Activated CD8-positive, alpha-beta memory T cell treated with anti-CD3 and anti-CD28 coated beads, Interleukin-2, amount 50 U/mL, for 4 hours (primary cell): ENCODE results near the gene NEK9.
"Not testable (repeated sequence)": the region's sequence is repeated elsewhere in the genome, so short reads cannot be mapped to it uniquely, and the experiment has no call there.

Experiments
- DNase-seq: peaks from one replicate; pipeline ENCODE4 v3.0.0-alpha.2; 2020

The NEK9 gene

GRCh38 chr14:75098682-75099081 lies 28.2 kb downstream of the NEK9 start:
- no peak for DNase-seq

DNA sequence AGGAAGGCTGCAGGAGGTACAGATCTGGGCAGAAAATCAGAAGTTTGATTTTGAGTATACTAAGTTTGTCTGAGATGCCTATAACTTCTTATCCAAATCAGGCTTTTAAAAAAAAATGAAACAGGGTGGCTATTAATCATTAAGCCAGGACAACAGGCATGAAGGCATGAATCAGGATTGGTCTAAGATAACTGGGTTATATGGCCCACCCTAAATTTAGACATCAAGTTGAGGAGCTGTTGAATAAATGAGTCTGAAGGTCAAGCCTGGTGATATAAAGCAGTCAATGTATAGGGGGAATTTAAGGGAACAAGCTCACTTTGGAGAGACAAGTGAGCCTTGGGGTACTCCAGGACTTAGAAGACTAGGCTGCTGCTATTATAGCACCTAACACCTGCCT lies 28.6 kb downstream of the NEK9 start:
- no peak for DNase-seq

GRCh38 chr14:75096959-75097358 lies 29.9 kb downstream of the NEK9 start:
- DNase-seq, result no peak

DNA sequence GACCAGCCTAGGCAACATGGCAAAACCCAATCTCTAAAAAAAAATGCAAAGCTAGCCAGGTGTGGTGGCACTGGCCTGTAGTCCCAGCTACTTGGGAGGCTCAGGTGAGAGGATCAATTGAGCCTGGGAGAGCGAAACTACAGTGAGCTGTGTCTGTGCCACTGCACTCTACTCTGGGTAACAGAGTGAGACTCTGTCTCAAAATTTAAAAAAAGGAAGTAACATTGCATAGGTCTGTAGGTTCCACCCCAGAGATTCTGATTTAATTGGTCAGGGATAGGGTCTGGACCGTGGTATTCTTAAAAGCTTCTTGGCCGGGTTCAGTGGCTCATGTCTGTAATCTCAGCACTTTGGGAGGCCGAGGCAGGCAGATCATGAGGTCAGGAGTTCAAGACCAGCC lies 31.2 kb downstream of the NEK9 start:
- DNase-seq, result no peak

- no peak for DNase-seq
These were observed 32.0 kb downstream of the NEK9 start for GRCh38 chr14:75094896-75095295.

- no peak for DNase-seq
These were observed 34.1 kb downstream of the NEK9 start for GRCh38 chr14:75092698-75093097.

GRCh38 chr14:75091251-75091650 lies 35.6 kb downstream of the NEK9 start:
- DNase-seq, result no peak

DNA sequence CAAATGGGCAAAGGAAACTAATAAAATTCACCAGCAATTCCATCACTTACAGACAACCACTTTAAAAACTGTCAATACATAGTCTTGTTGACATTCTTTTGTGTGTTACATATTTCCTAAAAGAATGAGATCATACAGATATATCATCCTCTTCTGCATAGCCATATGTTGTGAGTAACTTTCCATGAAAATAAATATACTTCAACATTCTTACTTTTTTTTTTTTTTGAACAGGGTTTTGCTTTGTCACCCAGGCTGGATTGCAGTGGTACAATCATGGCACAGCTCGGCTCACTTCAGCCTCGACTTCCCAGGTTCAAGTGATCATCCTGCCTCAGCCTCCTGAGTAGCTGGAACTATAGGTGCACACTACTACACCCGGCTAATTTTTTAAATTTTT lies 36.5 kb downstream of the NEK9 start:
- DNase-seq, result no peak

DNA sequence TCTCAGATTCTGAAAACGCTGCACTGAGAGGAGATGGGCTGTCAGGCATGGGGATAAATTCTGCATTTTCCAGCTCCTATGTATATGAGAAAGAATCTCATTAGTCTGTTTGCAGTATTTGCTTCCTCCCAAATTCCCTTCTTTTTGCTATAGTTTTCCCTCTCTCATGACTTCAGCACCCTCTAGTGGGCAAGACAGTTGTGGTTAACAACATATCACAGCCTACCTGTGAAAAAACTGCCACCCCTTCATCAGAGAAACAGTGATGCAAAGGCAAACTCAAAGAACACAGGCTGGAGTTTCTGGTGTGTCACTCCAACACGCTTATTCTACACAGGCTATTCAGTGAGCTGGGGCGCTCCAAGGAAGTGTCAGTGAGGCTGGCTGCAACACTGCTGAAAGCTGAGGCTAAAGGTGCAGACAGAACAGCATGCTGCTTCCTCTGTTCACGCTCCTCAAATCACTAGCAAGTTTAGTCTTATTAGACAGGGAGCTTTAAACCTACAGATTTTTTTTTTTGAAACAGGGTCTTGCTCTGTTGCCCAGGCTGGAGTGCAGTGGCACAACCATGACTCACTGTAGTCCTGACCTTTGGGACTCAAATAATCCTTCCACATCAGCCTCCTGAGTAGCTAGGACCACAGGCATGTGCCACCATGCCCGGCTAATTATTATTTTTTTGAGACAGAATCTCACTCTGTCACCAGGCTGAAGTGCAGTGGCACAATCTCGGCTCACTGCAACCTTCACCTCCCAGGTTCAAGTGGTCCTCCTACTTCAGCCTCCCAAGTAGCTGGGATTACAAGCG lies 38.1 kb downstream of the NEK9 start:
- peak; percentile 24 for DNase-seq

GRCh38 chr14:75088153-75088552 lies 38.7 kb downstream of the NEK9 start:
- DNase-seq, result no peak

GRCh38 chr14:75084513-75084912 lies 42.3 kb downstream of the NEK9 start:
- DNase-seq, result no peak

GRCh38 chr14:75083271-75083670 lies 43.6 kb downstream of the NEK9 start:
- no peak for DNase-seq

DNA sequence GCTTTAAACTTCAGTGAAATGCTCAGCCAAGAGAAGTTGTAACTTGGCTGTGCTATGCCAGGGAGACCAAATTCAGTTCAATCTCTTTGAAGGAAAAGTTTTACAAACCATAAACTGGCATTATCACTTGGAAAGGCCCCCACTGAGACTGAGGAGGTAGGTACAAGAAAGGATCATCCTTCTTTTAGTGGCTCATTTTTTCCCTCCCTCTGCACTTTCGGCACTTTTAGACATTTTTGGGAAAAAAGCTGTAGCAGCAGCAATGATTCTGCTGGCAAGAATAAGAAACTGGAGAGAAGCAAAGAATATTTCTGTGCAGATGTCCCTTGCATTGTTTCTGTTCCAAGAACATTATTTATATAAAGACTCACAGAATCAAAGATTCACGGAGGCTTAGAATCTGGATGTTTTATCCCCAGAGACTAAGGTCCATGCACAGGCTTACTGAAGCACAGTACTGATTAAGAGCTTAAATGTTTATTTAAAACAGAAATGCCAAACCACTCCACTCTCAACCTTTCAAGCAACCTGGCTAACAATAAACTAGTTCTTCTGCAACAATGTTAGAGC lies 45.1 kb downstream of the NEK9 start:
- DNase-seq, result no peak

DNA sequence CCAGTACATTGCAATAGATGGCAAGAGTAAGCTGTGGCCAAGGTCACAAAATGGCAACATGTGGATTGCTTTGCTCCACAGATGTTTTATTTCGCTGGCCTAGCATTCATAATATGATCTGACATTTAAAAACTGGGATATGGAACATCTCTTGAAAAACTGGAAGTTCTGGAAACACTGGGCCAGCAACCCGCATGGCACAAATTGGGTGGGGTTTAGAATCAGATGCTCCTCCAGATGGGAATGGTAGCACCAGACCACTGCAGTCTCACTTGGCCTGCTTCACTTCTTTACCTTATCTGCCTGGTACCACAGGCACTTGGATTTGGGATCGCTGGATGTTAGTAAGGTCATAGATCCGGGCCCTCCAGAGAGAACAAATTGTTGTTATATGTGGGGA lies 47.3 kb downstream of the NEK9 start:
- DNase-seq, result no peak

DNA sequence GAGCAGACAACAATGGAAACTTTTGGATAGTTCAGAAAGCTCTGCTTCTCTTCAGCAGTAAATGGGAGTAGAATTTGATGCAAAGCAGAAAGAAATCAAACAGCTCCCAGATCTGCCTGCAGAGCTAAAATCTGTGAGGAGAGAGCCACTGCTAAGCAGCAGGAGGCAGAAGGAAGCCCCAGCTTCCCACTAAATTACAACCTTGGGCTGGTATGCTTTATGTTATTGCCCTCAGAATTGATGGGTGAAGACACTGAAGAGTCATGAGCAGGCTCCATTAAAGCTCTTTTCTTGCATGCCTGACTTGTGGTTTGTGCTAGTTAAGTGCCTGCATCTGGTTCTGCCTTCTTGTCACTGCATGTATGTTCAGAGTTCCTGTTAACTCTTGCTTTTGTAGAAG lies 49.1 kb downstream of the NEK9 start:
- no peak for DNase-seq

DNA sequence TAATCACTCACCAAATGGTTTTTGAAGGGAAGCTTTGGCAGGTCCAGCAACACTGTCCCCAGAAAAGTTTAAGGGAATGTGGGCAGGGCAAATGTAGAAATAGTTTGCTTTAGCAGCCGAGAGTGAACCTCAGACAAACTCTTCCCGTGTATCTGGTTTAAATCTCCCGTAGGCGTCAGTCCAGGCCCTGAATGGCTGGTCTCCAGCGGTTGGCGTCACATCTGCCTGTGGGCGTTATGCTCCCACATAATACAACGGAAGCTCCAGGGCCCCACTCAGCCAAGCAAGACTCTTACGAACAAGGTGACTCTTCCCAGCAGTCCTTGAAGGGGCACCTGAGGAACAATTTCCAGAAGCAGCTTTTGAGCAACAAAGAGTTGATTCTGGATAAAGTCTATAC lies 56.5 kb downstream of the NEK9 start:
- DNase-seq, result no peak

- DNase-seq, result no peak
These were observed 57.1 kb downstream of the NEK9 start for GRCh38 chr14:75069811-75070145.

- peak; percentile 39 for DNase-seq
These were observed 57.6 kb downstream of the NEK9 start, which contains the start of gene ZC2HC1C for GRCh38 chr14:75069121-75069810. TSS of gene ZC2HC1C (plus strand) at chr14:75069641. CDS start at chr14:75070574, 933 bp downstream.

GRCh38 chr14:75068294-75069120 lies 58.3 kb downstream of the NEK9 start:
- no peak for DNase-seq

GRCh38 chr14:75067765-75068164 lies 59.1 kb downstream of the NEK9 start:
- DNase-seq, result not testable (repeated sequence)

DNA sequence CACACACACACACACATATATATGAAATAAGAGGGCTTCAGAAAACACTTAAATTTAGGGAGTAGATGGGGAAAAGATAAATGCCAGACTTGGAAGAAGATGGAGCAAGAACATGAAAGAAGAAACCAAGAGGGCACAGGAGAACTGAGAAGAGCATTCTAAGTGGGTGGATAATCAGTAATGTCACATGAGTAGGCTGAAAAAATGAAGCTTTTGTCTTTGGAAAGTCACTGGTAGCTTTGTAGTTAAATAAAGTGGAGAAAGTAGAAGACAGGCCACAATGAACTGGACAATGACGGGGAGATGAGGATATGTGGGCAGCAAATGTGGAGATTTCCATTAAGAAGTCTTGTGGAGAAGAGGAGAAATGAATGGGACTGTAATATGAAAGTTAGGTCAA lies 59.6 kb downstream of the NEK9 start:
- DNase-seq, result no peak

- no peak for DNase-seq
These were observed 60.2 kb downstream of the NEK9 start for GRCh38 chr14:75066691-75067090.

- no peak for DNase-seq
These were observed 62.7 kb downstream of the NEK9 start for GRCh38 chr14:75064205-75064567.
